ENCODE measurements around the gene SLC25A18.
"Not testable (repeated sequence)": the region's sequence is repeated elsewhere in the genome, so short reads cannot be mapped to it uniquely, and the experiment has no call there.

The SLC25A18 gene, protein sequence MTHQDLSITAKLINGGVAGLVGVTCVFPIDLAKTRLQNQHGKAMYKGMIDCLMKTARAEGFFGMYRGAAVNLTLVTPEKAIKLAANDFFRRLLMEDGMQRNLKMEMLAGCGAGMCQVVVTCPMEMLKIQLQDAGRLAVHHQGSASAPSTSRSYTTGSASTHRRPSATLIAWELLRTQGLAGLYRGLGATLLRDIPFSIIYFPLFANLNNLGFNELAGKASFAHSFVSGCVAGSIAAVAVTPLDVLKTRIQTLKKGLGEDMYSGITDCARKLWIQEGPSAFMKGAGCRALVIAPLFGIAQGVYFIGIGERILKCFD

DNA sequence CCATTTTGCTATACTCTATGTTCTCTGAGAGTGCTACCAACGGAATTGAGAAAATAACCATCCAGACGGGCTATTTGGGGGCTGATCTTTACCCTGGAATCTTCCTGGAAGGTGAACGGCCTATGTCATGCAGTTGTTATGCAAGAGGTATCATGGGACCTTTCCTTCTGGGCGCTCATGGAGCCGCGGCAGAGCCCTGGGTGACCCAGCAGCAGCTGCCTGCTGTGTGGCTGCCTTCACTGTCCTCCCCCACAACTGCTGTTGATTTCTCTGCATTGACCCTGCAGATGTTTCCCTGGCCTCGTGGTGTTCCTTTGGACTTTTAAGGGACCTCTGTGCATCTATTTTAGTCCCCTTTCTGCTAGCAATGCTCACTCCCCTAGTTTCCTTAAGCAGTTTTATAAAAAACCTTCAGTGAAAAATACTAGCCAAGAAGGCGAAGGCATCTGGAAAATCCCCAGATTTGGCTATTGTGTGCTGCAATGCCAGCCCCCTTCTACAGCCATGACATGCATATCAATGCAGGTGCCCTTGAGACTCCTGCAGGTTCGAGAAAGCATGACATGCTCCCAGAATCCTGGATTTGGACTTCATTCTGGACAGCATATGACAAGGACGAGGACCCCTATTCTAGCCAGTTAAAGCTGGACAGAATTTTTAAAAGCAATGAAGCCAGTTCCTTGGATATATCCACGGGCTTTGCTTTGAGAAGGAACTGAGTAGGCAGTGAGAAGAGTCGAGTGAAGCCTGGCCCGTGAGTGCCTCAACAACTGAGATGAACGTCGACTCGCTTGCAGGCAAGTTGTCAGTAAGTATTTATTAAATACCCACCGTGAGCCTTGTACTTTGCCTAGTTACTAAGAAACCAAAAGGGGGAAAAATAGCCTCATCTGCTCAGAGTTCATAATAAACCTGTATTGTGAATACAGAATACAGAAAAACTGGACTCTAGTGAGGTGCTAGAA, at the start of gene SLC25A18:
SLC25A18 (plus strand) TSS at position 593 of the 965 bp plus-strand sequence. CDS start 16,447 bp downstream, outside the sequence.
- no peak for DNase-seq

DNA sequence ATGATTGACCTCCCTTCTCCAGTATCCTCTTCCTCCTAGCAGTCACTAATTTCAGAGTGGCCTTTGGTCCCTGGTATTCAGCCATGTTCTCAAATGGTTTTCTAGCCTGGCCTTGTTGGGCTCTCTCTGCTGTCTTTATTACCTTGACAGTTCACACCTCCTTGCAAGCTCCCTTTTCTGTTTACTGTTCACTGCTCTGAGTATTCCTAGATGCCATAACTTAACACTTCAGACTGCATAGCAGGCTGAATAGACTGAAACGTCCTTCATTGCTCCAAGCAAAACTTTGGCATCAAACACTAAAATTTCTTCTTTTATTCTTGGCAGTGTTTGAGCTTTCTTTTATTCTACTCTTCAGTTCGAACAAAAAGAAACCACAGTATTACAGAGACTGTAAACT, 49.7 kb upstream of the SLC25A18 start:
- DNase-seq, result no peak

DNA sequence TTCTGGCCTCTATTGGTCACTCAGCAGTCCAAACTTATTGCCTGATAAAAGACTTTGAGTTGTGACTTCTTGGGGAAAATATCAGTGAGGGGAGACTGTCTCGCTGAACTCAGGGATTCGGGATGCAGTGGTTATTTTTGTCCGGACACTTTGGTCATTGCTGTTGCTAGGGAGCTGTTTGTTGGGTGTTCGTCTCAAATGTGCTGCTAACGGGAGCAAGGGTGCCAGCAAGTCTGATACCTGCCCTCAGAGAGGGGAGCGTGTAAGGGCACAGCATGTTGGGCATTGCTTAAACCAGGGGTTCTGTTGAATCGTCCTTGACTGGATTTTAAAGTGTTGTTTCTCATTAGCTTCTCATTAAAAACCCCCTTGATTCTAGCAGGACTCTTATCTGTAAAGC, 49.2 kb upstream of the SLC25A18 start:
- no peak for DNase-seq

DNA sequence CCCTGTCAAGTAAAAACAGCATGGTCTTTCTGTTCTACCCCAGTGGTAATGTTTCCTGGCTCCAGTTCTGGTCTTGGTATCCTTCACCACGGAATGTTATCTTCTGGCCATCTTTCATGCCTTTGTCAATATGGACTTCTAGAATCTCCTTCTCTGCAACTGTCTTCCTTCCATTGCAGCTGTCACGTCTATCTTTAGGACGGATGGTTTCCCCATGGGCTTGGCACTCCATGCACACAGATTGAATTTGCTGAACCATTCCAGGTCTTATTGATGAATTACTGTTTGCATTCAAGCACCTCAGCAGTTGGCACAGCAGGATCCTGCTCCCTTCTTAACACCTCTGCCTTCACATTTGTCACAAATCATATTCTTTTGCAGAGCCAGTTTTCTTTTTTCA, 44.9 kb upstream of the SLC25A18 start:
- DNase-seq, result no peak

DNA sequence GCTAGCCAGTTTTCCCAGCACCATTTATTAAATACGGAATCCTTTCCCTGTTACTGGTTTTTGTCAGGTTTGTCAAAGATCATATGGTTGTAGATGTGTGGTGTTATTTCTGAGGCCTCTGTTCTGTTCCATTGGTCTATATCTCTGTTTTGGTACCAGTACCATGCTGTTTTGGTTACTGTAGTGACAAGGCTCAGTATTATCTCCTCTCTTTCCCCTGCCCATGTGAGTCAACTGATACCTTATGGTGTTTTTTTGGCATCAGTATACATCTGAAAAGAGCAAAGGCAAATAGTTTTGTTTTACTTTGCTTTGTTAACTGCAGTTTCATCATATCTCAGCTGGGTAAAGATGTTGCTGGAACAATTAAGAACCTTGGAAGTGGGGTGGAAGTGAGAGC, 41.3 kb upstream of the SLC25A18 start:
- not testable (repeated sequence) for DNase-seq

DNA sequence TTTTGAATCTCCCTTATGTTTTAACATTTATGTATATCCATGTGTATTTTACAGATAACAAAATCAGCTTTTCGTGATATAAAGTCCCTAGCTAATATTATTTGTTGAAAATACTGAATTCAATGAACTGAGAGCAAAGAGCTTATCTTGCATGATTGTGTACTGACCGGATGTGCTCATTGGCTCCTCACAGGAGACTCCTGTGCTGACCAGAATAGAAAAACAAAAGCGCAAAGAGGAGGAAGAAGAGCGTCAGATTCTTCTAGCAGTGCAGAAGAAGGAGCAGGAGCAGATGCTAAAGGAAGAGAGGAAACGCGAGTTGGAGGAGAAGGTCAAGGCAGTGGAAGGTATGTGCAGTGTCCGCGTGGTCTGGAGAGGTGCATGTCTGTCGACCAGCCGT, 39.4 kb upstream of the SLC25A18 start:
- DNase-seq, result no peak

DNA sequence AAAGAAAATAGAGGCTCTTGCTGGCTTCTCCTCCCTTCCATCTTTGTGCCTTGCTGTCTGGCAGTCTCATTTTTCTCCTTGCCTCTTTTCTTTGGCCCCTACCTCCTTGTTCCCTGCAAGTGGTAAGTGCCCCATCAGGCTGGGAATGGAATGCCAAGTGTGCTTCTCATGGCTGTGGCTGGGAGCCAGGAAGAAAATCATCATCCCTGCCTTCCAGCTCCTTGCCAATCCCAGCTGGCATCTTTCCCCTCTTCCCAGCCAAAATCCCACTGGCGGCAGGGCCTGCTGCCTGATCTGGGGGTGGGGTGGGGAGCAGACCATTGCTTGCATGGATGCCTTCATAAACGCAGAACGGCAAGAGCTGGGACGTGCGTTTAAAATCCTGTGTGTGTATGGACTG, 27.0 kb upstream of the SLC25A18 start:
- DNase-seq, result no peak

DNA sequence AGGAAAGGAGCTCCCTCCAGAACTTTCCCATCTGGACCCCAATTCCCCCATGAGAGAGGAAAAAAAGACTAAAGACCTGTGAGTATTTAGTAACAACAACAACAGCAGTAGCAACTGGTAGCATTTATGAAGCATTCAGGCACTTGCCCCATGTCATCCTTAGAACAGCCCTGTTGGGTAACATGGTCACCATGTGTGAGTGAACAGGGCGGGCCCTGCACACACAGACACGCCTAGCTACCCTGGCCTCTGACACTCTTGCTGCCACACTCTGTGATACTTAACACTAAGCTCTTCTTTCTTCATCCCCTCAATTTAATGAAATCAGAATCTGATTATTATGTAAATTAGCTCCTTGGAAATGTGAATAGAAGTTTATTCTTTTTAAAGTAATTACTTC, 26.1 kb upstream of the SLC25A18 start:
- DNase-seq, result no peak

DNA sequence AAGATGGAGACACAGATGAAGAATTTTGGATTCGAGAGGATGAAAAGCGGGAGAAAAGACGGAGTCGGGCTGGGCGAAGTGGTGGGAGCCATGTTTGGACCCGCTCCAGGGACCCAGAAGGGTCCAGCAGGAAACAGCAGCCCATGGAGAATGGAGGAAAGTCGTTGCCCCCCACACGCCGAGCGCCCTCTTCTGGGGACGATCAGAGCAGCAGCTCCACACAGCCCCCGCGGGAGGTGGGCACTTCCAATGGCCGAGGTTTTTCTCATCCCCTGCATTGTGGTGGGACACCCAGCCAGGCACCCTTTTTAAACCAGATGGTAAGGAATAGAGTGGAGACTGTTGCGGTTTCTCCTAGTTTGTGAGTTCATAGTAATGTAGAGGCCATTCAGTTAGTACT, 22.8 kb upstream of the SLC25A18 start:
- no peak for DNase-seq

DNA sequence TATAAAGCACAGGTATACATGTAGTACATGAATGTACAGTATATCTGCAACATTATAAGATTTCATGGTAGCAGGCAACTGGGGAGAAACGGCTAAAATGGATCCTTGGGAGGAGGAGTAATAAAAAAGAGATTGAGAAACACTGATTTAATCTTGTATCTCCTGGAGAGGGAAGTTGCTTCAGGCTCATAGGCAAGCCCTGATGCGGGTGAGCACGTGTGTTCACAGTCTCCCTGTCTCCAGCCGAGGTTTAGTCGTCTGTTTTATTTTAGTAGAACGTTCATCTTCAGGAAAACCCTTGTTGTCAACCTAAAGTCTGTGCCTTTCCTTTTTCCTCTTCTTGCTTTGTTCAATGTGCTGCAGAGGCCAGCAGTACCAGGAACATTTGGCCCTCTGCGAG, 21.8 kb upstream of the SLC25A18 start:
- DNase-seq, result no peak

DNA sequence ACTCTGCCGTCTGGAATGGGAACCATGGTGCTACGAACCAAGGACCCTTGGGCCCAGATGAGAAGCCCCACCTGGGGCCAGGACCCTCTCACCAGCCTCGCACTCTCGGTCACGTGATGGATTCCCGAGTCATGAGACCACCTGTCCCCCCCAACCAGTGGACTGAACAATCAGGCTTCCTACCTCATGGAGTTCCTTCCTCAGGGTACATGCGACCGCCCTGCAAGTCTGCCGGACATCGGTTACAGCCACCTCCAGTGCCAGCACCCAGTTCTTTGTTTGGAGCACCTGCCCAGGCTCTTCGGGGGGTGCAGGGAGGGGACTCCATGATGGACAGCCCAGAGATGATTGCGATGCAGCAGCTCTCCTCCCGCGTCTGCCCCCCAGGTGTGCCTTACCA, 20.8 kb upstream of the SLC25A18 start:
- no peak for DNase-seq

DNA sequence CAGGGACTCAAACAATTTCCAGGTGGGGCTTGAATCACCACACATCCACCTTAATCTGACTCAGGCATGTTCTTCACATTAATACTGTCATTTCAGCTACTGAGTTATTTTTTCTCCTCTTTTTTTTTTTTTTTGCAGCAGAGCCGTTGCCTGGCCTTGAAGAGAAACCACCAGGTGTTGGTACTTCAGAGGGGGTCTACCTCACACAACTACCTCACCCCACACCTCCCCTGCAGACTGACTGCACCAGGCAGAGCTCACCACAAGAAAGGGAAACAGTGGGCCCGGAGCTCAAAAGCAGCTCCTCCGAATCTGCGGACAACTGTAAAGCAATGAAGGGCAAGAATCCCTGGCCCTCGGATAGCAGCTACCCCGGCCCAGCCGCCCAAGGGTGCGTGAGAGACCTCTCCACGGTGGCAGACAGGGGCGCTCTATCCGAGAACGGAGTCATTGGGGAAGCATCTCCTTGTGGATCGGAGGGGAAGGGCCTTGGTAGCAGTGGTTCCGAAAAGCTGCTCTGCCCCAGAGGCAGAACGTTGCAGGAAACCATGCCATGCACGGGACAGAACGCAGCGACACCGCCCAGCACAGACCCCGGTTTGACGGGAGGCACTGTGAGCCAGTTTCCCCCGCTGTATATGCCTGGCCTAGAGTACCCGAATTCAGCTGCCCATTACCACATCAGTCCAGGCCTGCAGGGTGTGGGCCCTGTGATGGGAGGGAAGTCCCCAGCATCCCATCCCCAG, 15.1 kb upstream of the SLC25A18 start:
- DNase-seq, result no peak

DNA sequence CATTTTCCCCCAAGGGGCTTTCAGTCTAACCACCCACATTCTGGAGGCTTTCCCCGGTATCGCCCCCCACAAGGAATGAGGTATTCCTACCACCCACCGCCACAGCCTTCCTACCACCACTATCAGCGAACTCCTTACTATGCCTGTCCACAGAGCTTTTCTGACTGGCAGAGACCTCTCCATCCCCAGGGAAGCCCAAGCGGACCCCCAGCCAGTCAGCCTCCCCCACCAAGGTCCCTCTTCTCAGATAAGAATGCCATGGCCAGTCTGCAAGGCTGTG, 14.6 kb upstream of the SLC25A18 start:
- no peak for DNase-seq

DNA sequence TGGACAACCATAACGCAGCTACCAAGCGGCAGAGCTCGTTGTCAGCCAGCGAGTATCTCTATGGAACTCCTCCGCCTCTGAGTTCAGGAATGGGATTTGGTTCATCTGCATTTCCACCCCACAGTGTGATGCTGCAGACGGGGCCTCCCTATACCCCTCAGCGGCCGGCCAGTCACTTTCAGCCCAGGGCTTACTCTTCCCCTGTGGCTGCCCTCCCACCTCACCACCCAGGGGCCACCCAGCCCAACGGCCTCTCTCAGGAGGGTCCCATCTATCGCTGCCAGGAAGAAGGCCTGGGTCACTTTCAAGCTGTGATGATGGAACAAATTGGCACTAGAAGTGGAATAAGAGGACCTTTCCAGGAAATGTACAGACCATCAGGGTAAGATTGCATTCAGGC, 14.1 kb upstream of the SLC25A18 start:
- no peak for DNase-seq

DNA sequence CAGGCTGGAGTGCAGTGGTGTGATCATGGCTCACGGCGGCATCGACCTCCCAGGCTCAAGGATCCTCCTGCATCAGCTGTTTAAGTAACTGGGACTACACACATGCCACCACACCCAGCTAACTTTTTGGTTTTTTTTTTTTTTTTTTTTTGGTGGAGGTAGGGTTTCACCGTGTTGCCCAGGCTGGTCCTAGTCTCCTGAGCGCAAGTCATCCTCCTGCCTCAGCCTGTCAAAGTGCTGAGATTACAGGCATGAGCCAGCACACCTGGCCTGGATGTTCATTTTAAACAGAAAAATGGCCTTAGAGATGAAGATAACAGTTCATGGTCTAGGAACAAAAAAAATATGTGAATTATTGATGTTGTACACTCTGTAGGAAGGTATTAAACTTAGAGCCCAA, 13.6 kb upstream of the SLC25A18 start:
- DNase-seq, result no peak

DNA sequence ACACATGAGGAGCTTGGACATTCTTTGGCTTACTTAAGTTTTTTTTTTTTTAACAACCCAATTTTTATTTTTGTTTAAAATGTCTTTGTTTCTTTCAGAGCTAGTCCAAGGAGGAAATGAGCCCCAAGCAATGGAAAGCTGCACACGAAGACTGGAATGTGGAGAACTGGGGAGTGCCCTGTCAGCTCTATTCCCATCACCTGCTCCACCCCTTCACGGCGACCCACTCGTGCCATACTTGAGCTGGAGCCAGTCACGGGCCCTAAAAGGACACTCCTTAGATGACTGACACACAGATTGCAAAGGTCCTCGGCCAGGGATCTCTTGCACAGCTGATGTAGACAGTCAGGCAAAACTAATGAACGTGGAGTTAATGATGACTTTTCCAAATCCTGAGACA, 10.6 kb upstream of the SLC25A18 start:
- DNase-seq, result no peak

DNA sequence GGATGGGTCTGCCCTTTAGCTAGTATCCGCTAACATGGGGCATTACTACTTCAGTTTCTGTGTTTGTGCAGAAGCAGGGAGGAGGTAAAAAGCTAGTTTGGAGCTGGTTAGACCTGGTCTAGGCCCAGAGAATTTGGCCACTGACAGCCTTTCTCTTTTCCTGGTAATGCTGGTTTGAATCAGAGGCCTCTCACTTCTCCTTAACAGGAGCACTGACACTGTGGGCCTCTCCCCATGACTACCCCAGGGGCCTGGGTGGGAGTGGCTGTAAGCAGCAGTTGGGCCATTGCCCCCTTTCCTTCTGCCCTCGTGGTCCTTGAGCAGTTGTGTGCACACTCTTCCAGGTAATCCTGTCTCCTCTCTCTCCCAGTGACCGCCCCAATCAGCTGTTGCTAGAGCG, 8.5 kb upstream of the SLC25A18 start:
- DNase-seq, result no peak

DNA sequence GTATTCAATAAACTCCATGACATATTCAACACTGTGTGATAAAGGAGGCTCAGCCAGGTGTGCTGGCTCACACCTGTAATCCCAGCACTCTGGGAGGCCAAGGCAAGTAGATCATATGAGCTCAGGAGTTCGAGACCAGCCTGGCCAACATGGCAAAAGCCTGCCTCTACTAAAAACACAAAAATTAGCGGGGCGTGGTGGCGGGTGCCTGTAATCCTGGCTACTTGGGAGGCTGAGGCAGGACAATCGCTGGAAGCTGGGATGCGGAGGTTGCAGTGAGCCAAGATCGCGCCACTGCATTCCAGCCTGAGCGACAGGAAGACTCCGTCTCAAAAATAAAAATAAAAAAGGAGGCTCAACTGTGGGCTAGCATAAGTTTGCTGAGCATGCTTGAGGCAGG, 4.1 kb upstream of the SLC25A18 start:
- DNase-seq, result no peak

DNA sequence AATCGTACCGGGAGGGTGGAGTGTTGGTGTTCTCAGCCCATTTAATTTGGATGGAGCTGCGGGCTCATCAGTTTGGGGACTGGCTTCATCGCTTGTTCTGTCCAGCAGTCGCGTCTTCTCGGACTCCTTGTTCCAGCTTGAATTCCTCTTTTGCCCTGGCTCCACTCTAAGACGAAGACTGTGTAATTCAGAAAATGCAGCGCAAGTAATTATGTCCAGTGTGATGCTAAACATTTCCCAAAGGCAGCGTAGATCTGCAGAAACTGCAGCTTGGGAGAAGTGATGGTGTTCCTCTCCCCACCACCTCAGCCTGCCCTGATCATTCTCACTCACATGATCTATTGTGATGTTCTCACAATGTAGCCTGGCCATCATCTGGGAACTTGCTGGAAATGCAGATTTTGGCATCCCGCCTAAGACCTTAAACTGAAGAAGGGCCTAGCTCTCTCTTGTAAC, 666 bp downstream of the SLC25A18 start:
- no peak for DNase-seq

DNA sequence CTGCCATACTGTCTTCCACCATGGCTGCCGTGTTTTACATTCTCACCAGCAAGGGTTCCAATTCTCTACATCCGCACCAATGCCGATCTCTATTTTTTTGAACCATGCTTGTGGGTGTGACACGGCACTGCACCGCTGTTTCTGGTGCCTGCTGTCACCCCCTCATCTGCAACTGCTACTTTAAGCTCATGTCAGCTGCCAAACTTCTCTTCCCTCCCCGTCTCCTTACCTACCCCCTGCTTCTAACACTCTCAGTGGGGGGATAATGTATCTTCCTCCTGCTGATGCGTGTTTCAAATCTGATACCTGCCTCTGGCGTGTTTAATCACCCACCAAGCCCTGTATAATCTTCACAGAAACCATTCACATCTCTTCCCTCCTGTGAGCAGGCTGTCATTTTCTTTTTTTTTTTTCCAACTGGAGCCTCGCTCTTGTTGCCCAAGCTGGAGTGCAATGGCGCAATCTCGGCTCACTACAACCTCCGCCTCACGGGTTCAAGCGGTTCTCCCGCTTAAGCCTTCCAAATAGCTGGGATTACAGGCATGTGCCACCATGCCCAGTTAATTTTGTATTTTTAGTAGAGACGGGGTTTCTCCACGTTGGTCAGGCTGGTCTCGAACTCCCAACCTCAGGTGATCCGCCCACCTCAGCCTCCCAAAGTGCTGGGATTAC, 2.9 kb downstream of the SLC25A18 start:
- not testable (repeated sequence) for DNase-seq

DNA sequence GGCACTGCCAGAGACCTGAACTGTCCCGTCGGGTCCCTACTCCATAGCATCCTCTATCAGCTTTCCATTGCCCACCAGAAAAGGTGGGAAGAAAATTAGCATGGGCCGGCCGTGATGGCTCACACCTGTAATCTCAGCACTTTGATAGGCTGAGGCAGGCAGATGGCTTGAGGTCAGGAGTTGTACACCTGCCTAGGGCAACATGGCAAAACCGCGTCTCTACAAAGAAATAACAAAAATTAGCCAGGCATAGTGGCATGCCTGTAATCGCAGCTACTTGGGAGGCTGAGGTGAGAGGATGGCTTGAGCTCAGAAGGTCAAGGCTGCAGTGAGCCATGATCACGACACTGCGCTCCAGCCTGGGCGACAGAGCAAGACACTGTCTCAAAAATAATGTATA, 3.5 kb downstream of the SLC25A18 start:
- no peak for DNase-seq

DNA sequence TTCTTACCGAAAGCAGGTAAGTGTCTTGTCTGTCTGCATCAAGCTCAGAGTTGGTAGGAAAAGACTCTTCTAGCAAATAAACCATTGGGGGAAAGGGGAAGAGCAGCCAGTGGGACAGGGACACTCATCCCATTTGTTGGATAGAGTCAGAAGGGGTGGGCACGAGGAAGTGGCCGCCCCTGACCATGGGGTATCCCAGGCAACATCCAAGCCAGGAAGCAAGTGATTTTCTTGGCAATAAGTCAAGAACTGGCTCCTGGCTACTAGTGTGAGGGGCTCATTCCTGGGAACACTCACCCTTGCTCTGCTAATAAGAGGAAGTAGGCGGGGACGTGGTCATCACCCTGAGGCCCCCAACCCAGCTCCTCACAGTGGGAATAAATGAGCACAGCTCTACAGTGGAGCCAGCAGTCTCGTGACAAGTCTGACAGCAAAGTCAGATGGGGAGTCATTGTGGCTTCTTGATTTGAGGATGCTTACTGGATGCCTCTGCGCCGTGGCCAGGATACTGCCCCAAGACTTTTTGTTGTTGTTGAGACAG, 6.7 kb downstream of the SLC25A18 start:
- no peak for DNase-seq
